Heart right ventricle (tissue), 16 donors: ENCODE results near the gene DERL3. TPM values are rescaled to one million over a fixed set of nuclear protein-coding genes. Genes with fewer than 3 reads are reported as not detected.

Experiments
- ATAC-seq, 8 donors: fragments of 200-7000 bp; cut with Tn5 transposase; one replicate each; pipeline ENCODE4 v1.9.1; 2020; ENCODE audit warnings: mild to moderate bottlenecking in 8 of 8, moderate library complexity in 8 of 8, moderate number of reproducible peaks in 1 of 8
- DNase-seq, 2 donors: peaks; one replicate each; pipeline ENCODE4 v3.0.0-alpha.2; 2020
- H3K27ac ChIP-seq, 10 donors: fragments of 200-600 bp; sonication (generic) in 2 of 10; one replicate each; pipeline versions ENCODE4 v1.5.0 to v1.8.0; 2020 to 2022; ENCODE audit warnings: mild to moderate bottlenecking in 3 of 10
- H3K27me3 ChIP-seq, 7 donors: fragments of 200-600 bp; one replicate each; pipeline ENCODE4 v1.8.0; 2021 to 2022; ENCODE audit warnings: mild to moderate bottlenecking in 2 of 7
- H3K36me3 ChIP-seq, 9 donors: fragments of 200-600 bp; sonication (generic) in 1 of 9; one replicate each; pipeline versions ENCODE4 v1.5.0 to v1.8.0; 2020 to 2022; ENCODE audit warnings: mild to moderate bottlenecking in 2 of 9
- H3K4me1 ChIP-seq, 9 donors: fragments of 200-600 bp; sonication (generic) in 1 of 9; one replicate each; pipeline versions ENCODE4 v1.5.0 to v1.8.0; 2020 to 2022; ENCODE audit warnings: mild to moderate bottlenecking in 4 of 9
- H3K4me3 ChIP-seq, 10 donors: fragments of 200-600 bp; sonication (generic) in 2 of 10; one replicate each; pipeline versions ENCODE4 v1.5.0 to v1.8.0; 2020 to 2022; ENCODE audit warnings: mild to moderate bottlenecking in 7 of 10, moderate library complexity in 2 of 10
- H3K9me3 ChIP-seq, 11 donors: fragments of 200-600 bp in 10 of 11; sonication (generic) in 2 of 11; one replicate each; pipeline versions ENCODE4 v1.5.0 to v1.8.0; 2013 to 2022; ENCODE audit warnings: mild to moderate bottlenecking in 2 of 11, control low read depth in 1 of 11, moderate library complexity in 1 of 11
- CTCF ChIP-seq, 9 donors: fragments of 200-600 bp; sonication (generic) in 2 of 9; IDR thresholded peaks; one replicate each; pipeline versions ENCODE4 v1.5.0 to v1.8.0; 2021 to 2022; ENCODE audit warnings: antibody characterized with exemption in 9 of 9, mild to moderate bottlenecking in 5 of 9, moderate library complexity in 1 of 9
- WGBS, 2 donors: extraction: QIAGEN DNeasy Blood & Tissue Kit; methylation state at CpG; one replicate each; pipeline ENCODE4 v1.1.7; 2013; ENCODE audit warnings: inconsistent platforms in 1 of 2; 5-methylcytosine and 5-hydroxymethylcytosine counted together
- intact Hi-C, 10 donors: fragments of 100-400 bp; cut with DNase I; formaldehyde crosslinking; loops; one replicate each; pipeline versions ENCODE4 v1.11.1 to v1.14.2; 2022
- polyA plus RNA-seq, 2 donors: library from polyadenylated mRNA; stranded (reverse); fragments of 200-250 nt; gene quantifications; one replicate each; pipeline ENCODE4 v1.2.3, GENCODE V29; 2013
- total RNA-seq, 10 donors: library from RNA; stranded (reverse); fragmentation: NEBNext Ultra II Directional in 3 of 10; extraction: Animal tissue kit (Norgen Biotek cat#: 25700) in 3 of 10; gene quantifications; one replicate each; pipeline versions ENCODE4 v1.2.1 to v1.2.4, GENCODE V29; 2021 to 2023
- donor health status: Arrhythmogenic right ventricular cardiomyopathy.
- donor health status: ischemic (EF 13 %, LVEDD 7.1; RV severe dilation, severe dysfunction).
- donor health status: healthy with polysubstance abuse.
- donor health status: DM: no; HTN: yes; CAD: no.
- donor health status: DM: no; HTN: no; CAD: no.
- donor health status: ischemic (EF 25% LVEDD 6.9; RV normal size, moderate dysfunction).
- donor health status: ischemic (EF 25% LVEDD 5.7; RV mildly dilated, moderate dysfunction).
- donor health status: healthy.
- donor health status: DM: yes; HTN: yes; CAD: no.
- donor health status: Ischemic cardiomyopathy.
- donor health status: ischemic (EF 35%, LVEDD 5.7; RV mildly dilated, moderate dysfunction).
- donor health status: nonischemic (EF 11% LVEDD 7.7; RV severe dilation, severe dysfunction).
- donor health status: DM: yes; HTN: yes; CAD: no.
- donor health status: PGD.
- donor health status: ischemic (EF 29% LVEDD 5.4; RV normal size, mild dysfunction).
- donor health status: nonischemic (EF 23%, LVEDD 6.1; RV moderate dilation, normal function).

Gene DERL3
- total and polyA plus RNA-seq, 12 donors, result 0.91 to 14.1 (median 2.0) TPM

- Histone ChIP-seq H3K4me3 (no peak overlapping the region), H3K36me3 (peaks cover 0 to 94% (median 20%) of the 10 kb centered on the region in 9 donors), H3K9me3 (no peaks in the 10 kb centered on the region), H3K4me1 (peaks cover 22 to 99% (median 69%) of the 10 kb centered on the region in 9 donors), H3K27ac (peak overlapping the region; percentile 66 to 91 (median 82)), H3K27me3 (no peaks in the 10 kb centered on the region)
- WGBS, 2 donors, result 78 to 83% methylated on average over 7 of the region's 7 CpGs
- DNase-seq (no peak), ATAC-seq (no peak)
- intact Hi-C loops, result loop anchor here in 2 of 10 donors (5.0 kb wide), 2 partner anchors 43 to 58 kb away; partner anchors contain the start of genes MMP11 (in 1 of the 2) and SMARCB1 (in 1 of the 2)
- TF ChIP-seq CTCF (IDR thresholded peaks at IDR 0.05), result no peak
These were observed 8.9 kb downstream of the DERL3 start for GRCh38 chr22:23829845-23830372.

GRCh38 chr22:23828800-23829680, 9.8 kb downstream of the DERL3 start:
- Histone ChIP-seq H3K27ac (peak overlapping the region; percentile 66 to 91 (median 82)), H3K4me3 (no peak overlapping the region), H3K4me1 (peaks cover 24 to 99% (median 68%) of the 10 kb centered on the region in 9 donors), H3K9me3 (no peaks in the 10 kb centered on the region), H3K36me3 (peaks cover 0 to 94% (median 20%) of the 10 kb centered on the region in 9 donors), H3K27me3 (no peaks in the 10 kb centered on the region)
- WGBS, 2 donors, result 58 to 72% methylated on average over 10 of the region's 10 CpGs
- intact Hi-C loops, result loop anchor here in 1 of 10 donors (5.0 kb wide), 1 partner anchor 42 kb away; the partner anchor contains the start of gene SMARCB1
- no peak for TF ChIP-seq CTCF (IDR thresholded peaks at IDR 0.05)
- peak in 1 of 2 donors; percentile 54 for DNase-seq
- ATAC-seq, result peak; percentile 54 to 91 (median 78)

- H3K36me3 ChIP-seq, result peaks cover 0 to 95% (median 20%) of the 10 kb centered on the region in 9 donors
- WGBS, 2 donors, result 73 to 76% methylated on average over 11 of the region's 11 CpGs
- ATAC-seq (no peak), DNase-seq (no peak)
- H3K4me3 ChIP-seq, result no peak overlapping the region
- peak overlapping the region; percentile 47 to 91 (median 74) for H3K27ac ChIP-seq
- H3K9me3 ChIP-seq, result no peaks in the 10 kb centered on the region
- H3K4me1 ChIP-seq, result peaks cover 17 to 99% (median 73%) of the 10 kb centered on the region in 9 donors
- TF ChIP-seq CTCF (IDR thresholded peaks at IDR 0.05), result no peak
- no peaks in the 10 kb centered on the region for H3K27me3 ChIP-seq
- intact Hi-C loops, result loop anchor here in 1 of 10 donors (5.0 kb wide), 1 partner anchor 40 kb away; the partner anchor contains the start of gene SMARCB1
These were observed 11.3 kb downstream of the DERL3 start for GRCh38 chr22:23827351-23827995.
